NCI-H1694 (cell line): Measurements from ENCODE around the gene PURB.
"Not testable (repeated sequence)": the region's sequence is repeated elsewhere in the genome, so short reads cannot be mapped to it uniquely, and the experiment has no call there.

Source experiments
- DNase-seq: peaks from one replicate; lab custom pipeline; 2025; lab: John Stamatoyannopoulos, UW

The PURB gene

GRCh38 chr7:44891791-44892190 is 6.5 kb upstream of the PURB start:
- no peak for DNase-seq

- no peak for DNase-seq
Measured at GRCh38 chr7:44891372-44891771, 6.0 kb upstream of the PURB start.

GRCh38 chr7:44889086-44889781 is 3.9 kb upstream of the PURB start:
- no peak for DNase-seq

- no peak for DNase-seq
Measured at GRCh38 chr7:44887293-44887692, 2.0 kb upstream of the PURB start.

GRCh38 chr7:44884621-44885393 is 523 bp downstream of the PURB start:
- peak; percentile 12 for DNase-seq

GRCh38 chr7:44883961-44884620 is 1.2 kb downstream of the PURB start:
- no peak for DNase-seq

GRCh38 chr7:44882899-44883298 is 2.4 kb downstream of the PURB start:
- no peak for DNase-seq

GRCh38 chr7:44881610-44882009 is 3.7 kb downstream of the PURB start:
- no peak for DNase-seq

GRCh38 chr7:44881066-44881600 is 4.2 kb downstream of the PURB start:
- DNase-seq = no peak

GRCh38 chr7:44880317-44881018 is 4.9 kb downstream of the PURB start:
- DNase-seq = no peak

- DNase-seq = no peak
Measured at GRCh38 chr7:44876393-44876792, 8.9 kb downstream of the PURB start.

GRCh38 chr7:44875241-44875640 is 10.1 kb downstream of the PURB start:
- no peak for DNase-seq

GRCh38 chr7:44872787-44873186 is 12.5 kb downstream of the PURB start:
- DNase-seq = no peak

- DNase-seq = not testable (repeated sequence)
Measured at GRCh38 chr7:44871918-44872317, 13.4 kb downstream of the PURB start.

- DNase-seq = not testable (repeated sequence)
Measured at GRCh38 chr7:44870780-44871179, 14.6 kb downstream of the PURB start.

GRCh38 chr7:44870336-44870735 is 15.0 kb downstream of the PURB start:
- not testable (repeated sequence) for DNase-seq

GRCh38 chr7:44867073-44867995 is 18.0 kb downstream of the PURB start:
- no peak for DNase-seq

GRCh38 chr7:44861949-44862348 is 23.4 kb downstream of the PURB start:
- DNase-seq = not testable (repeated sequence)

GRCh38 chr7:44858161-44858560 is 27.2 kb downstream of the PURB start:
- DNase-seq = no peak

- no peak for DNase-seq
Measured at GRCh38 chr7:44854644-44855364, 30.5 kb downstream of the PURB start.
